Epithelial cell of proximal tubule (primary cell): ENCODE data around the gene SMIM28. TPM values are rescaled to one million over a fixed set of nuclear protein-coding genes. Genes with fewer than 3 reads are reported as not detected.

Experiments used
- DNase-seq: peaks from one replicate; pipeline ENCODE4 v3.0.0-alpha.2; 2011; ENCODE audit warnings: low read depth
- H3K4me3 ChIP-seq: 2 replicates; pipeline ENCODE4 v1.5.1; 2011; ENCODE audit warnings: low read depth, mild to moderate bottlenecking, low read length
- total RNA-seq: library from RNA; depleted of rRNA; stranded (reverse); fragments of >200 nt; gene quantifications from 2 replicates; pipeline ENCODE4 v1.2.3, GENCODE V29; 2015
- TF ChIP-seq, protein P1 (sequence below): conservative IDR thresholded peaks from 2 replicates; pipeline ENCODE4 v1.5.1; 2012; ENCODE audit warnings: low read depth, mild to moderate bottlenecking, low read length

The SMIM28 gene
- total RNA-seq, 1 donor from 2014 or later, result not detected

GRCh38 chr6:138383776-138384175 lies 6.1 kb downstream of the SMIM28 start:
- DNase-seq, result no peak
- TF ChIP-seq, protein P1, sequence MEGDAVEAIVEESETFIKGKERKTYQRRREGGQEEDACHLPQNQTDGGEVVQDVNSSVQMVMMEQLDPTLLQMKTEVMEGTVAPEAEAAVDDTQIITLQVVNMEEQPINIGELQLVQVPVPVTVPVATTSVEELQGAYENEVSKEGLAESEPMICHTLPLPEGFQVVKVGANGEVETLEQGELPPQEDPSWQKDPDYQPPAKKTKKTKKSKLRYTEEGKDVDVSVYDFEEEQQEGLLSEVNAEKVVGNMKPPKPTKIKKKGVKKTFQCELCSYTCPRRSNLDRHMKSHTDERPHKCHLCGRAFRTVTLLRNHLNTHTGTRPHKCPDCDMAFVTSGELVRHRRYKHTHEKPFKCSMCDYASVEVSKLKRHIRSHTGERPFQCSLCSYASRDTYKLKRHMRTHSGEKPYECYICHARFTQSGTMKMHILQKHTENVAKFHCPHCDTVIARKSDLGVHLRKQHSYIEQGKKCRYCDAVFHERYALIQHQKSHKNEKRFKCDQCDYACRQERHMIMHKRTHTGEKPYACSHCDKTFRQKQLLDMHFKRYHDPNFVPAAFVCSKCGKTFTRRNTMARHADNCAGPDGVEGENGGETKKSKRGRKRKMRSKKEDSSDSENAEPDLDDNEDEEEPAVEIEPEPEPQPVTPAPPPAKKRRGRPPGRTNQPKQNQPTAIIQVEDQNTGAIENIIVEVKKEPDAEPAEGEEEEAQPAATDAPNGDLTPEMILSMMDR, result no peak
- H3K4me3 ChIP-seq, result no peak overlapping the region

DNA sequence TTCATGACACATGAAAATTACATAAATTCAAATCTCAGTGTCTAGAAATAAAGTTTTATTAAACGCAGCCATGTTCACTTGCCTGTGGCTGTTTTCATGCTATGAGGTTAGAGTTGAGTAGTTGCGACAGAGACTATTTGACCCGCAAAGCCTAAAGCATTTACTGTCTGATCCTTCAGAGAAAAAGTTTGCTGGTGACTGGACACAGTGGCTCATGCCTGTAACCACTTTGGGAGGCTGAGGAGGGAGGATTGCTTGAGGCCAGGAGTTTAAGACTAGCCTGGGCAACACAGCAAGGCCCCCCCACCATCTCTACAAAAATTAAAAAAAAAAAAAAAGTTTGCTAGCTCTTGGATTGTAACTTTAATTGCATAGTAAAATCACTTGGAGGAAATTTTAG lies 9.2 kb downstream of the SMIM28 start:
- DNase-seq, result no peak
- TF ChIP-seq, protein P1, result no peak
- no peak overlapping the region for H3K4me3 ChIP-seq

- no peak overlapping the region for H3K4me3 ChIP-seq
- no peak for DNase-seq
- TF ChIP-seq, protein P1, result no peak
Measured at GRCh38 chr6:138387577-138388368, 10.1 kb downstream of the SMIM28 start.

DNA sequence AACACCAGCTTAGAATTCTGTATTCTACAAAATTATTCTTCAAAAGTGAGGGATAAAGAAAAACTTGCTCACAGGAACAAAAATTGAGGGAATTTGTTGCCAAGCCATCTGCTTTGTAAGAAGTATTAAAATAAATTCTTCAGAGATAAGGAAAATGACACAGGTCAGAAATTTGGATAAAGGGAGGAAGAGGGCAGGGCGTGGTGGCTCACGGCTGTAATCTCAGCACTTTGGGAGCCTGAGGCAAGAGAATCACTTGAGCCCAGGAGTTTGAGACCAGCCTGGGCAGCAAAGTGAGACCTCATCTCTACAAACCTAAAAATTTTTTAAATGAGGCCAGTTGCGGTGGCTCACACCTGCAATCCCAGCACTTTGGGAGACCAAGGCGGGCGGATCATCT lies 11.8 kb downstream of the SMIM28 start:
- TF ChIP-seq, protein P1, result no peak
- DNase-seq, result no peak
- H3K4me3 ChIP-seq, result no peak overlapping the region

DNA sequence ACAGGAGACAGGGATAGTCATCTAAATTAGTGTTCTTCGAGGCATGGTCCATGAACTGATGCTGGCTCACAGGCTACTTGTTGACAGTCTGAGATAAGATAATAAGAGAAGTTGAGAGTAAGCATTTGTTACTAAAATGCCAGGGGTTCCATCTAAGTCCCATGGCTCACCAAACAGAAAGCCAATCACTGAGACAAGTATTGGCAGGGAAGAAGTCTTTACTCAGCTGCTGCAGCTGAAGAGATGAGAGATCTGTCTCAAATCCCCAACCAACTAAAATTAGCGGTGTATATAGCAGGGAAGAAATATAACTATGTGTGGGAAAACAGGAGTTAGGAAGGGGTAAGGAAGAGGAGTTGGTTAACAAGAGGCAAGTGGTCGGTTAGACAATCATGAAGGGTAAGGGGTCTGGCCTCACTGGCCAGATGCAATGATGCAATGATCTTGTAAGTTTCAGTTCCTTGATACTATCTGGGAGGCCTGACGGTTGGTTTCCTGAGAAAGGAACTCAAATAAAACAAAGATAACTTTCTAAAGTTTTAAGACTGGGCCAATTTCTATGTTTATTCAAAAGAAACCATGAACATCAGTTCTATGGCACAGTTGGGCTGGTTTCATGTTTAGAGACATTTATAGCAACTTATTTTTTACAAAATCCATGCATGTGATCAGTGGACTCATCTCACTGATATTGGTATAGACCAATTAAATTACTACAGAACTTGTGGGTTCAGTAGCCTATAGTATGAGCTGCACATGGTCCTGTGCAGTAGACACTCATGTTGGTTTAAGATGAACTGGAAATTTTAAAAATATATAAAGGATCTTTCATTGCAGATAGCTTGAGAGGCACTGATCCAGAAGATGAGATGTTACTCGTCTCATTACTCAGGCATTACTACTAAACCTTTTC lies 16.4 kb downstream of the SMIM28 start:
- H3K4me3 ChIP-seq, result no peak overlapping the region
- DNase-seq, result no peak
- TF ChIP-seq, protein P1, result no peak

GRCh38 chr6:138396709-138397108 lies 19.0 kb downstream of the SMIM28 start:
- H3K4me3 ChIP-seq, result no peak overlapping the region
- no peak for DNase-seq
- TF ChIP-seq, protein P1, result no peak
